ENCODE measurements around the gene ACKR2.
"Not testable (repeated sequence)": the region's sequence is repeated elsewhere in the genome, so short reads cannot be mapped to it uniquely, and the experiment has no call there.

The ACKR2 gene

DNA sequence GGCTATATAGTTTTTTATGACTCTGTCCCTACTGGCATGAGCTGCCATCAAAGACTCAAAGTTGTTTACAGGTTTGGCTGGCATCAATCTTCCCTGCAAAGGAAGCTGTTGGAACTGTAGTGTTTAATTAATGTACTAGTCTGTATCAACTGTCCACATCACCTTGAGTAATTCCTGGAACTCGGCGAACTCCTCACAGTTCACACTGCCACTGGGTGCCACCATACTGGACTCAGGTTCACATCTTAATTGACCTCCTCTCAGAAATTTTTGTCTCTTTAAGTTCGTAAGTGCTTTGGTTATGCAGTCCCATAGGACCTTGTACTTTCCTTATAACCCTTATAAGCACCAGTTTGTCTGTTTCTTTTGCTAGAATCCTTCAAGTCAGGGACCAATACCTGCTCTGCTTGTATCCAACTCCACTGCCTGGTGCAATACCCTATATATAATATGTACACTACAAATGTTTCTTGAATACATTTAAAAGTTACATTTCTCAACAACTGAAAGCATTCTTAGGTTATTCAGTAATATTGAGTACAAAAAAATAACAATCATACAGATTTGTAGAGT is 8.1 kb upstream of the ACKR2 start:
- no peak for DNase-seq (ENCODE audit: low read depth in 2 of 3, low spot score in 1 of 3)

DNA sequence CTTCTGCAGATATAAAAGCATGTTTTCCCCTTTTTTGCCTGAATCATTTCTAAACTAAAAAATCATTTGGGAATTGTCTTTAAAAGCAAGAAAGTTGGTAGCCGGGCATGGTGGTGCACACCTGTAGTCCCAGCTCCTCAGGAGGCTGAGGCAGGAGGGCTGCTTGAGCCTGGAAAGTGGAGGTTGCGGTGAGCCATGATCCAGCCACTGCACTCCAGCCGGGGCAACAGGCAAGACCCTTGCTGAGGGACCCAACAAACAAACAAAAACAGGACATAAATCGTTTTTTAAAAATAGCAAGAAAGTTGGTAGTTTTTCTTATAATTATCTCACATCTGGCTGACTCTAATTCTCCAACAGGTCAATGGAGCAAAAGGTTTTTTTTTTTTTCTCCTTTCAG is 7.5 kb upstream of the ACKR2 start:
- no peak for DNase-seq (ENCODE audit: low read depth in 2 of 3, low spot score in 1 of 3)

DNA sequence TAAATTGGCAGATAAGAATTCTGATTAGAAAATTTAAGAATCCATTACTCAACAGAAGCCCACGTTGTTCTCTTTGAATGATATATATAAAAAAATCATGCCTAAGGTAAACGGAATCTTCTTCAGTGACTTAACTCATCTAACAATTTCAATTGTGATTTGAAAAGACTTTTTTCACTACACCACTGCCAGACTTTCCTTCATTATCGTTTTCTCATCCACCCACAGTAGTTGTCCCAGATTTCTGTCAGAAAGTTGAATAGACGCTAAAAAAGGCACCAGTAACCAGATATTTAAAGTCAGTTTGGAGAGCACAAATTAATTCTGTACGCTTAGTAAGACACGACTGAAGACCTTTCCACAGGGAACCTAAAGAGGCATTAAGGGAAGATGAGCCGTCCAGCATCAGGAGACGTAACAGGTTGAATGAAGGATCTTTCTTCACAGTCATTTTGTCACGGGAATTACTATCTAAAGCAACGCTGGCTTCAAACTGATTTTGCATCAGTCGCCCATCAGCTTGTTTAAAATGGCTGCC is 6.3 kb upstream of the ACKR2 start:
- DNase-seq (ENCODE audit: low read depth in 2 of 3, low spot score in 1 of 3) = no peak

DNA sequence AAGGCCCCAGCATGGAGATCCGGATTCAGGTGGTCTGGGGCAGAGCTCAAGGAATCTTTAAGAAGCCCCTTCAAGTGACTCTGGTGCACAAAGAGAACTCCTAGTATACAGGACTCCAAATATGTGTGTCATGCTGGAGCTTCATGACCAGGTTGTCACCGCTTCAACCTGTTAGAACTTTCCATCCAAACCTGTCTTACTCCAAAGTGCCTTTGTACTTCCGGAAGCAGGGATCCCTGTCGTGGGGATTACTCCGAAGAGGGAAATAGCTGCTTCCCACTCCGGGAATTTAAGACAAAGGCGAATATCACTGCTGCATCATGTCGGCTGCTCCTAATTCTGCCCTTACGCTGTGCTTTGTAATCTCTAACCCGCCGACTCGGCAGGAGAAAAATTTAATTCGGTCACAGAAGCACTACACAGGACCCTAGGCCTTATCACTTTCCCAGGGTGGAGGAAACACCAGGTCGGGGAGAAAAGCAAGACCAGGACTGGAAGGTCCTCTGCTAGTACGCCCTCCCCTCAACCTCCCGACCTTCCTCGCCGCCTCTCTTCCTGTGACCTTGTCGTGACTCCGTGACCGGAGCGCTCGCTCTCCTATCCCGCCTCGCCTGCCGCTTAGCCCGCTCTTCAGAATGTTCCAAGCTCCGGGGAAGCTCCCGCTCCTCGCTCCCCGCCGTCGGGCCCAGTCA is 5.7 kb upstream of the ACKR2 start:
- peak in 2 of 3 donors; percentile 12 to 20 for DNase-seq (ENCODE audit: low read depth in 2 of 3, low spot score in 1 of 3)

DNA sequence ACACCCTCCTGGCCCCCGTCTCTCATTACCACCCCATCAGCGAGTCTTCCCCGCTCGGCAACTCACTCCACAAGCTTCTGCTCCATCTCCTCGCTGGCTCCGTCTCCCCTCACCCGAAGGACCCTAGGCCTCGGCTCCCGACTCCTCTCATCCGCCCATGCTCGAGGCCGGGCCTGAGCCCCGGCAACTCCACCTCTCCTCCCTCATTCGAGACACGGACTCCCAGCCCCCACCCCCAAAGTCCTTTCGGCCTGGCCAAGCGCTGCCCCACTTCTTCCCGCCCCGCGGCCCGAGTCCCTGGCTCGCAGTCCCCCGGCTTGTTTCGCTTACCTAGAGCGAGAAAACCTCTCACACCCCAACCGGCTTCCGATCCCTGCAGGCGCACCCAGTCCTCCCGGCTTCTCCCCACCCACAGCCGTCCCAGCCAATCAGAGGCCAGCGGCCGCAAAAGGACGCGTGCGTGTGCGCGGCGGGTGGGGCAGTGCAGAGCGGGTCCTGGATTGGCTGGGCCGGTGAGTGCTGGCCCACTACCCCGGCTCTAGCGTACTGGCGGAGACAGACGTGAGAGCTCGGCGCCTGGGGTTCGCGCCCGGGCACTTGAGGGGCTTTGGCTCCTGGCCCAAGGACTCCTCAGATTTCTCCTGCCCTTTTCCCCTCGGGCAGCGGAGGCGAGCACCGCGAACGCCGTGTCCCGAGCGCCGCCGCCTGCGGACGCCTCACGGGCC is 5.0 kb upstream of the ACKR2 start, which contains the start of gene HIGD1A:
Gene HIGD1A (minus strand): TSS at position 385 of the 725 bp plus-strand sequence. CDS start 10,237 bp downstream, outside the sequence.
- peak; percentile 85 to 93 (median 87) for DNase-seq (ENCODE audit: low read depth in 2 of 3, low spot score in 1 of 3)

DNA sequence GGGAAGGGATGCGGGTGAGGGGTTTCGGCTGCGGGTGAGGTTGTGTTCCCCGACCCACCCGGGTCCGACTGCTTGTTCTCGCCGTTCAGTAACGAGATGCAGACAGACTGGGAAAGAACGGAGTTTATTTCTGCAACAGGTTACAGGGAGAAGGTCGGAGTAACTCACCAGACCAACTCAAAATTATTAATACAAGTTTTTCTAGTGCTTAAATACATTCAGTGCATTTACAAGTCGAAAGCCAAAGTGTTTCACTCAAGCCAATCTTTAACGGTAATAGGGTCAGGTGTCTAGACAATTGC is 4.5 kb upstream of the ACKR2 start:
- no peak for DNase-seq (ENCODE audit: low read depth in 2 of 3, low spot score in 1 of 3)

DNA sequence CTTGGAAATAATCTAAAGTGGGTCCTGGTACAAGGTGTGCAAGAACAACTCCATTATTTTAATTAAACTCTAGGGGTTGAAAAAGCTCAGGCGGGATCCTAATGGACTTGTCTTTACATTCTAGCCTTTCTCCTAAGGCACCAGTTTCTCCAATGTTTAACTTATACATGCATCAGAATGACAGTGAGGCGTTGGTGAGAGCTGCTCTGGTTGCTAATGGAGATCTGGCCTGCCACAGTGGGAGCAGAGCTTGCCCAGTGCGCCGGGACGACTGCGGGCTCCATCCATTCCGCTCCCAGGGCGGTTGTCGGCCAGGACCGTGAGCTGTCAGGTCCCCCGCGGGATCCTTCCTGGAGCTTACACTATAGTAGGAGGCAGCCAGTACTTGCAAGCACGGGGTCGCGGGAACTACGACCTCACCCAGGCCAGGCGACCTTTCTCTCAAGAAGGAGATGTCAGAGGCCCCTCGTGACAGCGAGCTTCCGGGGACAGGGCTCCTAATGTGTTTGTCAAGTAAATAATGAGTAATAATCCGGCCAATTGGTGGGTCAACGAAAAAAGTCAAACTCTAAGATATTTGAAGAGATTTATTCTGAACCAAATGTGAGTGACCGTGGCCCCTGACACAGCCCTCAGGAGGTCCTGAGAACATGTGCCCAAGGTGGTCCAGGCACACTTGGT is 4.0 kb upstream of the ACKR2 start:
- DNase-seq (ENCODE audit: low read depth in 2 of 3, low spot score in 1 of 3) = no peak

DNA sequence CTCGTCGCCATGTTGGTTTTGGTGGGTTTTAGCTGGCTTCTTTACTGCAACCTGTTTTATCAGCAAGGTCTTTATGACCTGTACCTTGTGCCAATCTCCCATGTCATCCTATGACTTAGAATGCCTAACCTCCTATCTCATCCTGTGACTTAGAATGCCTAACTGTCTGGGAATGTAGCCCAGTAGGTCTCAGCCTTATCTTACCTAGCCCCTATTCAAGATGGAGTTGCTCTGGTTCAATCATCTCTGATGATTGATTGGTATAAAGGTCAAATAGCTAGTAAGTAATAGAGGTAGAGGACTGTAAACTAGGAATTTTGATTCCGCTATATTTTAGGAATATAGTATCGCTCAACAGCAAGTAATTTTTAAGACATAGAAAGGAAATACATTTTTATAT is 1.3 kb upstream of the ACKR2 start:
- no peak for DNase-seq (ENCODE audit: low read depth in 2 of 3, low spot score in 1 of 3)

DNA sequence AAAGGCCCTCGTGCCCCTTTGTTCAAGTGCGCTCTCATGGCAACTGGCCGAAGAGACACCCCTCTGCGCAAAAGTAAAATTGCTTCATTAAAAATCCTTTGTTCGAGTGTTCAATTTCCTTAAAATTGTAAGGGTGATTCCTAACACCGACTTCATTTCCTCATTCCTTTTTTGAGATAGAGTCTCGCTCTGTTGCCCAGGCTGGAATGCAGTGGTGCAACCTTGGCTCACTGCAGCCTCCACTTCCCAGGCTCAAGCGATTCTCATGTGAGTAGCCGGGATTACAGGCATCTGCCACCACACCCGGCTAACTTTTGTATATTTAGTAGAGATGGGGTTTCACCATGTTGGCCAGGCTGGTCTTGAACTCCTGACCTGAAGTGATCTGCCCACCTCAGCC is 1.5 kb downstream of the ACKR2 start:
- not testable (repeated sequence) for DNase-seq (ENCODE audit: low read depth in 2 of 3, low spot score in 1 of 3)

DNA sequence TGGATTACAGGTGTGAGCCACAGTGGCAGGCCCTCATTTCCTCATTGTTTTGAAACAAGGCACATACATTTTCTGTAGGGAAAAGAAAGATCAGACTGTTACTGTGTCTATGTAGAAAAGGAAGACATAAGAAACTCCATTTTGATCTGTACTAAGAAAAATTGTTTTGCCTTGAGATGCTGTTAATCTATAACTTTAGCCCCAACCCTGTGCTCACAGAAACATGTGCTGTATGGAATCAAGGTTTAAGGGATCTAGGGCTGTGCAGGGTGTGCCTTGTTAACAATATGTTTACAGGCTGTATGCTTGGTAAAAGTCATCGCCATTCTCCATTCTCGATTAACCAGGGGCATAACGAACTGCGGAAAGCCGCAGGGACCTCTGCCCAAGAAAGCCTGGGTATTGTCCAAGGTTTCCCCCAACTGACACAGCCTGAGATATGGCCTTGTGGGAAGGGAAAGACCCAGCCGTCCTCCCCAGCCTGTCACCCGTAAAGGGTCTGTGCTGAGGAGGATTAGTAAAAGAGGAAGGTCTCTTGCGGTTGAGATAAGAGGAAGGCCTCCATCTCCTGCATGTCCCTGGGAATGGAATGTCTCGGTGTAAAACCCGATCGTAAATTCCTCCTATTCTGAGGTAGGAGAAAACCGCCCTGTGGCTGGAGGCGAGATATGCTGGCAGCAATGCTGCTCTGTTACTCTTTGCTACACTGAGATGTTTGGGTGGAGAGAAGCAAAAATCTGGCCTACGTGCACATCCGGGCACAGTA is 2.1 kb downstream of the ACKR2 start:
- DNase-seq (ENCODE audit: low read depth in 2 of 3, low spot score in 1 of 3) = not testable (repeated sequence)

DNA sequence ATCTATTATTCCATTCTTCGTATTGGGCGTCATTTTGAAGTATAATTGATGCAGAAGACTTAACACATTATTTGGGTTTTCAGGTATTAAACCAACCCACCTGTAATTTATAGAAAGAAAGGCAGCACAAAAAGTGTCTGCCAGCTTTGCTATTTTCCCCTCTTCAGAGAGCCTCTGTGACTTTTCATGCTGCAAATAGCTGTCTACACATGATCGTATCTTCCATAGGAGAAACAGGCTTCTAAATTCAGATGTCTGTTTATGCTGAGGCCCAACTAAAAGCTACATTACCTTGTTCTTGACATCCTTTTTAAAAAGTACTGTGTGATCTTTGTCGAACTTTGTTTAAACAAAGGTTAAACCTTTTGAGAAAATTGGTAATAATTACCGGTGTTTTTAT is 5.0 kb downstream of the ACKR2 start:
- DNase-seq (ENCODE audit: low read depth in 2 of 3, low spot score in 1 of 3) = no peak

DNA sequence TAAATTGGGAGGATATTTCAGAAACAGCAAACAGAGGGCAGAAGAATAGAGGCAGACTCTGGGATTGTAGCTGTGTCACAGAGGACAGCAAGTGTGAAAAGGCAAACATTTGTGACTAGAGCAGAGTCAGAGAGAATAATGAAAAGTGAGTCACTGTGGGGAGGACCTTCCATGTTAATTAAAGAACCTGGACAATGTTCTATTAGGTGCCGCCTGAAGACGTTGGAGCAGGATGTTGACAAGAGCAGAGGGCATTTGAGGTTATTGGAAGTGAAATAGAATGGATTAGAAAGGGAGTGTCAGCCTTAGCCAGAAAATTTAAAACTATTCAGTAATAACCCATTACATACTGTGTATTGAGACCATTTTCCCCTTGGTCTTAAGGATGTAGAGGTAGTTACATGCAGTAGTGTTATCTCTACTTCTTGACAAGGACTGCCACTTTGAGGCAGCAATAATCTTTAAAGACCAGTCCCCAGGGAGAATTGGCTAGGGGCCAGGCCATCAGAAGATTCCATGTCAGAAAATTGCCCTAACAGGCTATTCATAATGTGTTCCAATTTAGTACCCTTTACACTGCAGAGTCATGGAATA is 5.8 kb downstream of the ACKR2 start:
- DNase-seq (ENCODE audit: low read depth in 2 of 3, low spot score in 1 of 3) = no peak

DNA sequence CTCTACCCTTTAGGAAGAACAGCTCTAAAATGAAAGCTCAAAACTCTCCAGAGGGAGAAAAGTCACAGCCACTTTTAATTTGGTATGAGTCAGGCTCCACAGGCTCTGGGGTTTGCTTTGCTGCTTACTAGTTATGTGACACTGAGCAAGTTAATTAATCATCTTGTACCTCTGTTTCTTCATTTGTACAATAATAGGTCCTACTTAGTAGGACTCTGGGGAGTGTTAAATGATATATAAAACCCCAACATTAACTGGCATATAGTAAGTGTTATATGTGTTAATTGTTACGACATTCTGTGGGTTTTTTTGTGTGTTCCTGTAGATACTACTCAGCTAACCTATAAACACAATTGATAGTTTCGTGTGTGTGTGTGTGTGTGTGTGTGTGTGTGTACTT is 6.6 kb downstream of the ACKR2 start:
- DNase-seq (ENCODE audit: low read depth in 2 of 3, low spot score in 1 of 3) = no peak

DNA sequence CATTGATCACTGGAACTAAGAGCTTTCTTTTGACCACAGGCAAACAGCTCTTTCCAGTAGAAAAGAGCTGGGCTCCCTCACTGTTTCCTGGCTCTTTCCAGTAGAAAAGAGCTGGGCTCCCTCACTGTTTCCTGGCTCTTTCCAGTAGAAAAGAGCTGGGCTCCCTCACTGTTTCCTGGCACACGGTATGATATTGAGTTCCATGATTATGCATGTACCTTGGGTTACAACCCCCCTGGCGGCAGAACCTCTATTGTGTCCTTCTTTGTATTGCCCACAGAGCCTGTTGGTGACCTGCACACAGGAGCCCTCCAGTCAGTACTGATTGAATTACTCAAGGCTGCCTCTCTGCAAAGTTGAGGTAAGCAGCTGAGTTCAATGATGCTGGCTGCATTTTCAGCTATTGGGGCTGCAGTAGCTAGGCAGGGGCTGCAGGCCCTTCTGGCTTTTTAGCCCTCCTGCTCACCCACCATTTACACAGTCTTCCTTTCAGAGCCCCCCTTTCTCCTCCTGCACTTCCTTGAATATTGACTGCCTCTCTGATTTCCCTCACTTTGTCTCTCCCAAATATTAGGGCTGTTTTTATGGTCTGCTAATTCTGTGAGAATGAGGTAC is 10.2 kb downstream of the ACKR2 start:
- no peak for DNase-seq (ENCODE audit: low read depth in 2 of 3, low spot score in 1 of 3)

DNA sequence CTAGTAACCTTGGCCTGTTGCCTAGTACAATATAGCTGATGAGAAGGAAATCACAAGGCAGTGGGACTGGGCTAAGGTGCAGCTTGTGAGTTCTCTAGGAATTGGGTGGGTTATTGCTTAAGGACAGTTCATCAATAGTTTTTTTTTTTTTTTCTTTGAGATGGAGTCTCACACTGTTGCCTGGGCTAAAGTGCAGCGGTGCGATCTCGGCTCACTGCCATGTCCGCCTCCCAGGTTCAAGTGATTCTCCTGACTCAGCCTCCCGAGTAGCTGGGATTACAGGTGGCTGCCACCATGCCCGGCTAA is 11.5 kb downstream of the ACKR2 start:
- DNase-seq (ENCODE audit: low read depth in 2 of 3, low spot score in 1 of 3) = no peak

DNA sequence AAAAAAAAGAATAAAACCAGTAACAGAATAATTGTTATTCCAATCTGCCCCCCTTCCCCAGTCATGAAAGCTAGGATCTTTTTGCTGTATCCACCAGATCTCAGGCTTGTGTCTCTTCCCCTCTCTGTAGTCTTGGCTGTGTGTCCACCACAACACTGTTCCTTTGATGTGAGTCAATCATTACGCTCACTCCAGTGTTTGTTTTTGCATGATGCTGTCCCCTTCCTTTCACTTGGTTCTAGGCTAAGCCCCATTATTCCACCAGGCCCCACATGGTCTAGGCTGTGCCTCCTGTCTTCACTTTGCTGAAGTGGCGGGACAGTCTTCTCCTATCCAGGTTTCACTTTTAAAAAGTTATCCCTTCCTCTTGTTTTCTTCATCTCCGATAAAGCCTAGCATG is 13.6 kb downstream of the ACKR2 start:
- DNase-seq (ENCODE audit: low read depth in 2 of 3, low spot score in 1 of 3) = no peak

DNA sequence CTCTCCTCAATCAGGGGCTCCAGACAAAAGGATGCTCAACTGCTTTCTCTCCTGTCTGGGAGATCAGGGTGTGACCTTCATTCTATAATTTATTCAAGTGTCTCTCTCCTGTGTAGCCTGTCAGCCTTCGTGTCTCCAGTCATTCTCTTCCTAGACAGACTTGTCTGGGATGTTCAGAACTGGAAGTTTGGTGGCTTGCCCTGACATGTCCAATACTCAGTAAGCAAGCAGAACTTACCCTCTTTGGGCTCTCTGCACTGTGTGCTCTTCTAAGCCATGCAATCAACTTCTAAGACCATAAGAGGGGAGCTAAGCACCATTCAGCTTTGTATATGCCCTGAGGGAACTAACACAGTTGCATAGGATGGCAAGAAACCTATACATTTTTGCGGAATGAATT is 14.1 kb downstream of the ACKR2 start:
- no peak for DNase-seq (ENCODE audit: low read depth in 2 of 3, low spot score in 1 of 3)

DNA sequence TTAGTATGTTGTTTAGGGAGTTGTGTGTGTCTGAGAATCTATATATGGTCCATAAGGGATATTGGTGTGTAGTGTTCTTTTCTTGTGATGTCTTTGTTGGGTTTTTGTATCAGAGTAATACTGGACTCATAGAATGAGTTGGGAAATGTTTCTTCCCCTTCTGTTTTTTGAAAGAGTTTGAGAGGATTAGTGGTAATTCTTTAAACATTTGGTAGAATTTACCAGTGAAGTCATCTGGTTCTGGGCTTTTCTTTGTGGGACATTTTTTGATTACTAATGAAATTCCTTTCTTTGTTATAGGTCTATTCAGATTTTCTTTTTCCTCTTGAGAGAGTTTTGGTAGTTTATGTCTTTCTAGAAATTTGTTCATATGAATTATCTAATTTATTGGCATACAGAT is 16.9 kb downstream of the ACKR2 start:
- DNase-seq (ENCODE audit: low read depth in 2 of 3, low spot score in 1 of 3) = no peak

DNA sequence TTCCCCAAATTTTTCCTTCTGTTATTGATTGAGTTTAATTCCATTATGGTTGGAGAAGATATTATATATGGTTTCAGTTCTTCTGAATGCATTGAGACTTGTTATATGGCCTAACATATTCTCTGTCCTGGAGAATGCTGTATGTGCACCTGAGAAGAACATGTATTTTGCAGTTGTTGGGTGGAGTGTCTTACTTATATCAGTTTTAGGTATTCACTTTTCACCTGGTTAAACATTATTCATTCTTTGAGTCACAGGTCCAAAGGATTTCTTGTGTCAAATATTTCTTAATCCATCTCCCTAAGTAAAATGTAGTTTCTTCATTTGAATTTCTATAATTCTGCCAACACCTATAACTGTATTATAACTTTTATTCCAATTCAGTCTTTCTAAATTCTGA is 17.8 kb downstream of the ACKR2 start:
- no peak for DNase-seq (ENCODE audit: low read depth in 2 of 3, low spot score in 1 of 3)

DNA sequence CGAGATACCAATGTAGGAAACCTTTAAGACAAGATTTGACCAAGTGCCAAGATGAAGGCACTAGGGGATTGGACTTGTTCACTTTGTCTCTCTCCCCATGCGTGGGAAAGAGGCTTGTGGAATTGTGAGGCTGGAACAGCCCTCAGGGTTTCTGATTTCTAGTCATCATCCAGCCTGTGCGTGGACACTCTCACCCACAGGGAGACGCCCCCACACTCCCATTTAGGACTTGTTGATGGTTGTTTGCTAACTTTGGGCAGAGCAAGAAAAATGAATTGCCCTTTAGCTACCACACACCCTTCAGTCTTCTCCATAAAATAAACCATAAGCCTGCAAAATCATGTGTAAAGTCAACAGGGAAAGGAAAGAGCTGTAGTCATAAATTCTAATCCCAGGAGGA is 18.4 kb downstream of the ACKR2 start:
- no peak for DNase-seq (ENCODE audit: low read depth in 2 of 3, low spot score in 1 of 3)
